Activated CD8-positive, alpha-beta memory T cell treated with anti-CD3 and anti-CD28 coated beads for 48 hours (primary cell): ENCODE measurements around the gene OSBPL6.
"Not testable (repeated sequence)": the region's sequence is repeated elsewhere in the genome, so short reads cannot be mapped to it uniquely, and the experiment has no call there.

Source experiments
- DNase-seq, 3 experiments: peaks; one replicate each; pipeline ENCODE4 v3.0.0-alpha.2; 2020; ENCODE audit warnings: low read depth in 2 of 3, low spot score in 2 of 3

OSBPL6 gene

DNA sequence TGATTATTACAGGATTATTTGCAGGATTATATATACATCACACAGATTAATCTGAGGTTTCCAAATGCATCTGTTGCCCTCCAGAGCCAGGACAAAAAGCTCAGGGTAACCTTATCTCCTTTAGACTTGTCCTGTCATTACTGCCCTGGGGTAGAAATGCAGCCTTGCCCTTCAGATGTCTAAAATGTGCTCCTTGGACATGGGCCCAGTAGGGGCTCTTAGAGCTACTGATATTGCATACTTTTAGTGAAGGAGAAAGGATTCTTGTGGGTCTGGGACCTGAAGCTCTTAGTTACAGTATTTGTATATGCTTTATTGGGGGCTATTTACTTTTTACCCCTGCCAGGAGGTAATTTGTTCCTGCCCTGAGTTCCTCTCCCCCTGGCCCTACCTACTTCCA is 200.5 kb downstream of the OSBPL6 start:
- DNase-seq: no peak

DNA sequence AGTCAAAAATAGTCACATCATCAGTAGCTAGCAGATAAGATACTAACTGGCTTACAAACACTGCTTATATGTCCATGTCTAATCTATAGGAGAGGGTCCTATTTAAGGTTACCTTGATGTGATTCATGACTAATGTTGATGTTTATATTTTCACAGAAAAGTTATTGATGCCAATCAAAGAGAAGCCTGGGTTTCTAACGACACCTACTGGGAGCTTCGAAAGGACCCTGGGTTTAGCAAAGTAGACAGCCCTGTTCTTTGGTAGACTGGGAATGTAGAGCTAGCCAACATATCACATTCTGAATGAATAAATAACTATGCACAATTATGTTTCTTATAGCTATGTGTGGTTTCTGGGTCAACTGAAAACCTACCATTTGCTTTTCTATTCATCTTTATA is 201.0 kb downstream of the OSBPL6 start:
- DNase-seq: no peak

DNA sequence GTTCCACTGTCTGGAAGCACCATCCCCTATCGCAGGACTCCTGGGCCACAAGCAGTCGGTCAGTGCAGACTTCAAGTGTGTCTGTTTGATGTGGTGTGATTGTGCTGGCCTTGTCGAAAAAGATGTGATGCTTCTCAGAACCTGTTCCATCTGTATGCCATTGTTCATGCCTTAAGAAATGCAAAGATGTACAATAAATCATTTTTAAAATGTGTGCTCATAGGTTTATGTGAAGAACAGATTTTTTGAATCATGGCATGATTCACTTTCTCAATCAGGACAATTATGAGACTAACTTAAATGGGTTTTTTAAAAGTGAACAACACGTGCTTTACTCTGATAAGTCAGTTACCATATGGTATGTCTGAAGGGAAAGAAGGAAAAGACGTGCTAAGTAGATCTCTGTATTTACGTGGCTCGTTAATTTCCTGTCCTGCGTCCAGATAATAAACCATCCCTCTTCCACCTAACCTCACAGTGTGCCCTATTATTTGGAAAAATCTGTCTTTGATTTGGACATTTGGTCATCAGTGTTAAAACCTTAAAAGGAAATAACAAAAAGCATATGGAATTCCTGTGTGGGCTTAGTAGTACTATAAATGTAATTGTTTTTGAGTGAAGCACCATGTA is 201.7 kb downstream of the OSBPL6 start:
- no peak for DNase-seq

DNA sequence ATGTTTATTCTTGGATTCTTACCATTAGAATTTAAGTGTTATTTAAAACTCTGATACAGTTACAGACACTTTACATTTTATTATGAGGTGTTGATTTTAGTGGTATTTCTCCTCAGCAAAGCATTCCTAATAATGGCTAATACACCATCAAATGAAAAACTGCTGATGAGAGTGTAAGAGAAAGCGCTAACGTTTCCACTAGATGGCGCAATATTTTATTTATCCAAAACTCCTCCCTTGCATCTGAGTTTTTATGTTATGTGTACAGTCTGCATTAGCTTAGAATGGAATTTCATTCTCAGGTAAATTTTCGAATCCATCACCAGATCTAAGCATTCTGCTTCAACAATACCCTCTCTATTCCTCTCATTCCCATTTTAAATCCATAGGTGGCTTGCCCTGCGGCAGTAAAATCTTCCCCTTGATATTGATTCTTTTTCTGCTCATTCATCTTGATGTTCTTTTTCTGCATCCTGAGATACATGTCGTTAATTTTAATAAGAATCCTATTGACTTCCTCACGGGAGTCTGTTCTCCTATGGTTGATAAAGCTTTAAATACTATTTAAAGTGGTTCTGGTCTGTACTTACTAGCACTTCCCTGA is 202.8 kb downstream of the OSBPL6 start:
- DNase-seq: no peak

DNA sequence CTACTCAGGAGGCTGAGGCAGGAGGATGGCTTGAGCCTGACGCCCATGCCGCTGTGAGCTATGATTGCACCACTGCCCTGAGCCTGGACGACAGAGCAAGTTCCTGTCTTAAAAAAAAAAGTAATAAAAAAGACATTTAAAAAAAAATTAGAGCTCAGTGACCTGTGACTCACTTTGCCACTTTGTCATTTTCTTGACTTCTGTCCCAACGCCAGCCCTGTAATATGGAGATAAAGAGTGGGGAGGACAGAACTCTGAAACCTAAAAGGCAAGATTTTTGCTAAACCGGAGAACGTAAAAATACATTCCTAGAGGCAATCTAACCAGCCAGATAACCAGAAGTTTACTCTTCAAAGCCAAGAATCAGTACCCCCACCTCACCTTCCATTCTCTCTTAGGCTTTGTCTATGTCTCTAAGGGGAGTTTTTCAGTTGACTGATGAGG is 207.7 kb downstream of the OSBPL6 start:
- no peak for DNase-seq

DNA sequence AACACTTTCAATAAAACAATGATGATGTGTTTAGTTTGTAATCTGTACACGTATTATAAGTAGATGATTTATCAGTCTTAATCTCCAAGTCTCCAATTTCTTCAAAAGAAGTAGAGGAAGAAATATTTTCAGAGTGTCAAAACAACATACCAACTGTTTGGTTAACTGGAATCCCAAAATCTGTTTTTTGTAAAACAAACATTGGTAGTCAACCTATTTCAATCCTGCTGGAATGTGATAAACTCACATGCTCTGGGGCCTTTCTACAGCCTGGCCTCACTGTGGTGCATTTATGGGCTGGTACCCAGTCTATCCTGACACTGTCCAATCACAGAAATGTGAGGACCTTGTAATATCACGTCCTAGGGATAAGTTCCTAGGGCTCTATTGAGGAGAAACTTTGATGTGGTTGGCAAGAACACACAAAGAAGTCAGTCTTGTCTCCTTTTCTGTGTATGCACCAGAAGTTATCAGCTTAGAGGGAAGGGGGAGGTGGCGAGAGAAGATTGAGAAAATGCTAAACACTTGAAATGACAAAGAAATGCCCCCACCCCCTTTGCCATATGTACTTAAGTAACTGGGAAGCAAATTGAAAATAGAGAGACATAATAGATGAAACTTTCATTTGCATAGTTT is 209.5 kb downstream of the OSBPL6 start:
- no peak for DNase-seq

DNA sequence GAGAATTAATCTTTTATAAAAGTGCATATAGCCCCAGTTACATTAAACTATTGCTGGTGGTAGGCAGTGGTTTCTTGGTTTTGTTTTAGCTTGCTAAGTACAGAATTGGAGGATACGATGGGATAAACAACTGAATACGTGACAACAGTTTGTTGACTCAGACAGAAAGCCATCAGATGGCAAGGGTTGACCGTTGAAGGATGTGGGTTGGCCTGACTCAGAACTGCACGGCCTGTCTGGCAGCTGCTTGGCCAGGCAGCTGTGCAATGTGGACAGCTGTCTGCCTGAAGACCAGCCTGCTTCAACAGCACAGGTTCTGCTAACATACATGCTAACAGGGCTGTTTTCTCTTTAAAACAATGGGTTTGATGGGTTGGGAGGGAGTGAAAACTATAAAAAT is 210.1 kb downstream of the OSBPL6 start:
- DNase-seq: no peak

DNA sequence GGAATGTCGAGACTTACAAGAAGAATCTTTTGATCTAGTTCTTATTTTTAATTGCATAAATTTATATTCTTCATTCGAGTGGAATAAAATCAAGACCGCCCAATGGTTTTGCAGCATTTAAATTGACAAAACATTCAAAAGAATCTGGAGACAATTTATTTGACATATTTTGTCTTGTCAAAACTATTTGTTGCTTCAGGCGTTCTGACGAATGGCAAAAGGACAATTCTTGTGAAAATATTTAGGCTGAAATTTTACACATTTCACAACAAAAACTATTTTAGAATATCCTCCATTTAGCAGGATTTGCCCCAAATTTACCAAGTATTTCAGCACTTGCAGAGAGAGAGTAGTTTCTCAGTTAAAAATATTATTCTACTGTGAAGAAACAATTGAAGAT is 214.9 kb downstream of the OSBPL6 start:
- no peak for DNase-seq

DNA sequence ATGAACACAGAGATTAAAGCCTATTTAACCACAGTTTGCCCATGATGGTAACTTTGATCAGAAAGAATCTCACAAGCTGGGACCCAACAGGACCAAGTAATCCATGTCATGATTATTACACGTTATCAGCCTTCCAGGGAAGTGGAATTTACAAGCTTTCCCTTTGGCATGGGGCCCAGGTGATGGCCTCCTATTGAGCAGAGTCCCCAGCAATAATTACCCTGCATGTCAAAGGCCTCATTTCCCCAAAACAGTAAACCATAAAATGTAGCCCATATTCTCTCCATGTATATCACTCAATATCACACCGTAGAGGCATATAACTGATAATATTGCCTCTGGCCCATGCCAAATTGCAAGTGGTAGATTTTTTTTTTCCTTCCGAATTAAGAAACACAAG is 217.7 kb downstream of the OSBPL6 start:
- no peak for DNase-seq

DNA sequence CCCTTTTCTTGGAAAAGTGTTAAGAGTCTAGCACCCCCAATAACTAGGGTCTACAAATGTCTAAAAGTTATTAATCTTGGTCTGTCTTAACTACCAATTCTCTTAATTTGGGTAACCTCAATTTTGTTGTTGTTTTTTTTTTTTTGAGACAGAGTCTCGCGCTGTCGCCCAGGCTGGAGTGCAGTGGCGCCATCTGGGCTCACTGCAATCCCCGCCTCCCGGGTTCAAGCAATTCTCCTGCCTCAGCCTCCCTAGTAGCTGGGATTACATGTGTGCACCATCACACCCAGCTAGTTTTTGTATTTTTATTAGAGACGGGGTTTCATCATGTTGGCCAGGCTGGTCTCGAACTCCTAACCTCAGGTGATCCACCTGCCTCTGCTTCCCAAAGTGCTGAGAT is 218.1 kb downstream of the OSBPL6 start:
- not testable (repeated sequence) for DNase-seq

DNA sequence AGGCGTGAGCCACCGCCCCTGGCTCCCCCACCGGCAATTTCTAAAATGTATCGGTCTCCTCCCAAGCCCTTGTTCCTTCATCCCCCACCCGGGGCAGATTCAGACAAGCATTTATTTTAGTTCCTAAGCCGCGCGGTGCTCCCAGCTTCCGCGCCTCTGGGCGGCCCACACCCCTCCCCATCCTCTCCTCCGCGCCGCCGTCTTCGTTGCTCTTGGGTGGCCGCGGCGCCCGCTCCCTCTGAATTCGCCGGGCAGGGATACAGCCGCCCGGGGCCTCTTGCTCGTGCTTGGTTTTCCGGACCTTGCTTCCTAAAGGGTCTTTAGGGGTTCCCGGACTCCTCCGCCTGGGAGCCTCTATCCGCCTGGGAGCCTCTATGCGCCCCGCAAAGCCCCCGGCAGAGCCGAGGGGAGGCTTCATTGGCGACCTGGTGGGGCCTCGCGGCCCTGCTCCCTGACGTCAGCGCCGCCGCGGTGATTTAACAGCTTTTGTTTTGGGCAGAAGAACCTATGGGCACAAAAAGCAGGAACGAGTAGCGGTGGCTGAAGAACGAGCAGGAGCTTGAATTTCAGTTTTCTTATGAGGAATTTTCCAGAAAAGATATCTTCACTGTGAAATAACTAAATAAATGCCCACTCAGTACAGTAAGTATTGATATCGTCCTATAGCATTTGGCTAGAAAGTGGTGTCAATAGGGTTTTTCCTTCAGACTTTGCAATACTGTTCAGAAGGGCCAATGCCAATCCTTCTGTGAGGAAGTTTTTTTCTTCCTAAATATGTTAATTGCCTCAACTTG is 219.4 kb downstream of the OSBPL6 start:
- peak; percentile 53 to 72 (median 67) for DNase-seq

DNA sequence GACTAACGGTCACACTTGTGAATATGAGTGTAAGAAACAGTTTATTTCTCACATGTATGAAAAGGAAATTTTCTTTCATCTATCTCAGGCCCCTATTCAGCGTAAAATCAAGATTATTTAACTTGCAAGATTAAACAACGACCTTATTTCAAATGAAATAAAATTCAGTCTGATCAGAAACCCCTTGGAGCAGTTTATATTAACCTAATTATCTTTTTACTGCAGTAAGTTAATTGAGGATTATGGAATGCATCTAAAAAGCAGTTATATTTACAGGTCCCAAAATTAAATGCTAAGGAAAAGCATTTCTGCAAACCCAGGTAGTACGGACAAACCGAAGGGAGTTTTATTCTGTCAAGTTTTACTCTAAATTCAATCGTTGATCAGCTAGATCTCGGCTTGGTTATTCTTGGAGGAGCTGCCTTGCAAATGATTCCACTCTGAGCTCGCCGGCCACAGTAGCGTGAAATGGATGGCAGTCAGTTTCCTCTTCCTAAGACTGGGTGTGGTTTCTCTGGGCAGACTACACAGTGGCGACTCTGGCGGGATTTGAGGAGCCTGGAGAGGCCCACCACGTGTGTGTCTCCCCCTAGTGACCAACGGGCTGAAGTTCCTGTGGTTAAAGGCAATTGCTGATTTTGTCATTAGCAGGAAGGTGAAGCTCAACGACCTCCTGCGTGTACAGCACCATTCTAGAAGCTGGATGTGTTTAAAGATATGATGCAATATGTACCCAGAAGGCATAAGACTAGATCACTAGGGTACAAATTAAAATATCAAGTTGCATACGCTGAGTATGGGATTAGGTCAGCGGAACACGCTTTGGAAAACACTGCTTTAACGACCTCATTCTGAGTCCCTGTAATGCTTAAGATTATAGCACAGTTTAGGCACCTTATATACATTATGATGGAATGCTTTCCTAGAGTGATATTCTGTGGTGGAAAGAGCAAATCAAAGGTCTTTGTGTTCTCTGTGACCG is 220.2 kb downstream of the OSBPL6 start:
- DNase-seq: peak; percentile 43 to 66 (median 49)

DNA sequence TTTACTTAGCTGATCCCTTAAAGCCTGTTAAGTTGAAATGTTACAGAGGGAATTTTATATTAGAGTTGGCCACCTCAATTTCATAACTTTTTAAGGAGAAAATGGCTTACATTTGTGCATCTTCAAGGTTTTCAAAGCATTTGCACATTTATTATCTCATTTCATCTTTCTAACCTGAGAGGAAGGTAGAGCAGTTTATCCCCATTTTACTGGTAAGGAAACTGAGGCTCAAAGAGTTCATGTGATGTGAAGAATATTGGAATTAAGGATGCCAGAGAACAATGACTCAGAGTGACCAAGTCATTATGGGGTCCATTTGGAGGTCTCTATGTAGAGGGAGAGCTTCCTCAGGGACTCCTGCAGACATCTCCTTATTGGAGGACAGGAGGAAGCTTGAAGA is 221.7 kb downstream of the OSBPL6 start:
- DNase-seq: no peak

DNA sequence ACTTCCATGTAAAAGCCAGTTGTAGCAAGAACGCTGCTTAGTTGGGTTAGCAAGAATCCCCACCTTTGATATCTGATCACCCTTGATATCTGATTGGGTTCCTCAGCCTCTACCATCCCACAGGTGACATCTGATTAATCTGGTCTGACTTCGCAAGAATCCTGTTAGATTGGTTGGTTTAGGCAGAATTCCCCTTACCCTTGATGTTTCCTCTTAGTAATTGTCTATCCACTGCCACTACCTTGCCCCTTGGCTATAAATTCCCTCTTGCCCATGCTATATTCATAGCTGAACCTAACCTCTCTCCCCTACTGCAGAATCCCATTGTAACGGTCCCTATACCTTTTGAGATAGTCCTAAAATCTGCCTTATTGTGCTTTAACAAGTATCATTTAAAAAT is 223.6 kb downstream of the OSBPL6 start:
- DNase-seq: no peak

DNA sequence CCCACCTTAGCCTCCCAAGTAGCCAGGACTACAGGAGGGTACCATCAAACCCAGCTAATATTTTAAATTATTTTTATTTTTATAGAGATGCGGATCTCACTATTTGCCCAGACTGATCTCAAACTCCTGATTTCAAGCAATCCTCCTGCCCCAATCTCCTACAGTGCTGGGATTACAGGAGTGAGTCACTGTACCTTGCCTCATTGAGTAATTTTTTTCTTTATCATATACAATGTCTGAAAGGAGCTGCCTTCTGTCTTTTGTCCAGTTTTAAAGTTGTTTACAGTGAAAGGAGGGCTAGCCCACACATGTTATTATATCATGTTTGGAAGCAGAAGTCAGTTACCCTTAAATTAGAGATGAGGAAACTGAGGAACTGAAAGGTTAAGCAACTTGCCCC is 224.1 kb downstream of the OSBPL6 start:
- DNase-seq: no peak

DNA sequence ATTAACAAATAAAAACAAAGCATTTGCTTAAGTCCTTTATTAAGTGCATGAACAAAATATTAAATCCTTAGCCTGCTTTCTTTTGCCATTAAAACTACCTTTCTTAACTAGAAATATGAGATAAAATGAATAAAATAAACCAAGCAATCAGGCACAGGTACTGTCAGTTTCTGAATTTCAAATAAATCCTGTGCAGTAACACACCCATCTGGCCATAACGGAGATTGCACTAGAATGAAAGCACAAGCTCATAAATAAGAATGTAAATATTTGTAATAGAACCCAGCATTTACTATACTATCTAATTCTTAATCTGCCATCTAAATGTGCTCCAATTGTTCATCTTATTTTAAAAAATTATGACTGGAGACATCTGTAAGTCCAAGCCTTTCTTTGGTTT is 224.8 kb downstream of the OSBPL6 start:
- no peak for DNase-seq

DNA sequence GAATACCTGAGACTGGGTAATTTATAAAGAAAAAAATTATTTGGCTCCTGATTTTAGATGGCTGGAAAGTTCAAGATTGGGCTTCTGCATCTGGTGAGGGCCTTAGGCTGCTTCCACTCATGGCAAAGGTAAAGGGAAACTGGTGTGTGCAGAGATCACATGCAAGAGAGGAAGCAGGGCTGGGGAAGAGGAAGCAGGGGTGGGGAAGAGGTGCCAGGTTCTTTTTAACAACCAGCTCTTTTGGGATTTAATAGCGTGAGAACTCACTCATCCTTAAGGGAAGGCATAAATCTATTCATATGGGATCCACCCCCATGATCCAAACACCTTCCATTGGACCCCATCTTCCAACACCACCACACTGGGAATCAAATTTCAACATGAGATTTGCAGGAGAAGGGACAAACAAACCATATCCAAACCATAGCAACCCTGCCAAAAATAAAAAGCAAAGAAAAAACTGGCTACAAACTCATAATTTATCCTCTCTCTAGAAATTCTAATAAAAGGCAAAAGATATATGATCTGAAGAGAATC is 226.2 kb downstream of the OSBPL6 start:
- DNase-seq: no peak

DNA sequence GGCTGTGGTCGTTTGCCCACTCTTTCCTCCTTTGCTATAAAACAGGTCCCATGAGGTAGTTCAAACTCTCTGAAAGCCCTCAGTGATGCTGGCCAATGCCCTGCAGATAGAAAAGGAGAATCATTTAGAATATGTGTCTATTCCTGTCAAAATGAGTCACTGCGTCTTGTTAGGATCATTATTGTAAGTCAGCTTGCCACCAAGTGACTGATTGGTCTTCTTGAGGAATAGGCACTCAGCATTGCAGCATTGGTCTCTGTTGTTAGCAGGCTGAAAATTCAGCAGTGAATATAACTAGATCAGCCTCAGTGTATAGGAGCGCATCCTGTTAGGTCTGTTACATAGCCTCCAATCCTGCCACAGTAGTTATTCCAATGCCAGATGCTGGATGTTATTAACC is 227.8 kb downstream of the OSBPL6 start:
- DNase-seq: no peak

DNA sequence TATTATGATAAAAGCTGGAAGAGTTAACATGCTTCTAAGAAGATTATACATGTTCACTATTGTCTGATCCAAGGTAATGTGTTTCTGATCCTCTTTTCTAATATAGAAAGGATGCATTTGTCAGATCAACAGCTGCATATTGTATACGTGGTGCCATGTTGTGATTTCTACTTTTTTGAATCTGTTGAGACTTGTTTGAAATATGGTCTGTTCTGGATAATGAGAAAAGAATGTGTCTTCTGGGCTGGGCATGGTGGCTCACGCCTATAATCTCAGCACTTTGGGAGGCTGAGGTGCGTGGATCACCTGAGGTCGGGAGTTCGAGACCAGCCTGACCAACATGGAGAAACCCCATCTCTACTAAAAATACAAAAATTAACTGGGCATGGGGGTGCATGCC is 229.4 kb downstream of the OSBPL6 start:
- not testable (repeated sequence) for DNase-seq

DNA sequence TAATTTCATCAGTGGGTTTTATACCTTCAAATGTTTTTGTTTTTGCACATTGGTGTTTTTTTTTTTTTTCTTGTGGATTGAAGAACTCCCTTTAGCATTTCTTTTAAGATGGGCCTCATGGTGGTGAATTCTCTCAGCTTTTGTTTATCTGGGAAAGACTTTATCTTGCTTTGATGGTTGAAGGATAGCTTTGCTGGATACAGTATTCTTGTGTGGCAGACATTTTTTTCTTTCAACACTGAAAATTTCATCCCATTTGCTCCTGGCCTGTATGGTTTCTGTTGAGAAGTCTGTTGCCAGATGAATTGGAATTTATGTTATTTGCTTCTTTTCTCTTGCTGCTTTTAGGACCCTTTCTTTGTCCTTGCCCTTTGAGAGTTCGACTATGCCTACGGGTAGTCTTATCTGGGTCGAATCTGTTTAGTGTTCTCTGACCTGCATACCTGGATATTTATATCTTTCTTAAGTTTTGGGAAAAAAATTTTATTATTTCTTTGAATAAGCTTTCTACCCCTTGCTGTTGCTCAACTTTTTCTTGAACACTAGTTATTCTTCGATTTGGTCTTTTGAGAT is 231.0 kb downstream of the OSBPL6 start:
- no peak for DNase-seq
